ENCODE measurements around the gene POLR1C. TPM values are rescaled to one million over a fixed set of nuclear protein-coding genes. Genes with fewer than 3 reads are reported as not detected.
A peak's percentile ranks its signal among the peaks of the same experiment; 100 is the strongest.

Gene POLR1C
- total RNA-seq, 1 experiment from 2014 or later = 84.6 TPM

DNA sequence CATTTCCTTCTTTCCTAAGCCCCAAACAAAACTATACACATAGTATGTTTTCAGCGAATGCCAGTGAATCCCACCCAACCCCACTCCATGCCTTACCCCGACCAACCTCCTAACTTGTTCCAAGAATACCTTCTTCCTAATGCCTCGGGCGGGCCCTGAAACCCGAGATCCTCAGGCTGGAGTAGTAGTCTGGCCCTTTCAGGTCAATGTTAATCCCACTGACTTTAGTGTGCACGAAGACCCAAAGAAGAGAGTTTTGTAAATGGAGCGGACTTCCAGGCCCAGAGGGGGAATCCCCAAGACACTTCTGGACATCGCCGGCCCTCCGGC, 557 bp upstream of the POLR1C start (continued):
- no peak for TF ChIP-seq POLR2AphosphoS5 (IDR thresholded peaks at IDR 0.05; ENCODE audit: low read depth, low read length)
- no peak for TF ChIP-seq JUND (IDR thresholded peaks at IDR 0.05)
- no peak for TF ChIP-seq REST (IDR thresholded peaks at IDR 0.05; ENCODE audit: low read depth)
- TF ChIP-seq ZFX (IDR thresholded peaks at IDR 0.05) = no peak; the same call in 1 of the 2 replicates
- TF ChIP-seq ATF3 (IDR thresholded peaks at IDR 0.05) = no peak
- no peak for TF ChIP-seq SRF (IDR thresholded peaks at IDR 0.05; ENCODE audit: low read depth)

DNA sequence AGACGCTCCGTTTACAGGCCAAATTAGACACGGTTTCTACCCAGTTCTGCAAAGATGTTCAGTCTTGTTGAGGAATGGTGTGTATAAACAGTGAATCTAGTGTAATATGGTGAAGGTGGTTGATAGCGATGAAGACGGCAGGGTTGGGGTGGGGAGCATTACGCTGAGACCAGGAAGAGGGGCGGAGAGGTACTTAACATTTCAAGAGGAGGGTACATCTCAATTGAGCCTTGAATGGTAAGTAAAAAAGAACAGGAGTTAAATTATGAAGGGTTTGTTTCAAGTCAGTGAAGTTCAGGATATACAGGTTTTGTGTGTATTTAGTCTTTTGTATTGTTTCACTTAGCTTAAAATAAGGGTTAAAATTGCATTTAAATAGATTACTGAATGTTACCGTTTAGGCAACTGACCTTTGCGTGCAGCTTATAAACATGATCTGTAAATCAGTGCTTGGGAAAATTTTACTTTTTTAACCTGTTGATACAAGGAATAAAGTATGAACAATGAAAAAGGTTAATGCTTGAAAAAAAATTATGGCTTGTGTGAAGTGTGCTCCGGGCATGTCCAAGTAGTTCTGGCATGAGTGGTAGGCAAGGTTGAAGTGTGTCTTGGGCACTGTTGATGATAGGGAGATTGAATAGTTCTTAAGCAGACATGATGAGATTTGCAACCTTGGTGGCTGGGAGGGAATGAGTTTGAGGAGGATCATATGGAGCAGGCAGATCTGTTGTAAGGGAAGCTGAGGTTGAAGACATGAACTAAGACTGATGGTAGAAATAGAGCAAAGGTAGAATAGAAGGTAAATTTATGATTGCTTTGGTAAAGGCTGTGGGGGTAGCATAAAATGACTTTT, 842 bp downstream of the POLR1C start:
- H3K4me1 ChIP-seq (ENCODE audit: control insufficient read depth in 1 of 2, insufficient read depth in 2 of 2, low read length in 2 of 2) = peaks cover 14 to 21% of the 10 kb centered on the region in 2 experiments; a peak in 3 of 4 replicates
- ChIA-PET CTCF (interaction anchor here (2.7 kb wide), 1 partner anchor 11 kb away, joined by 12 read pairs; no protein-coding TSS in a partner anchor), RAD21 (ENCODE audit: low non-redundant PET in 1 of 2, low total read pairs in 2 of 2, uncharacterized antibody in 2 of 2, unreplicated experiment in 2 of 2) (no interaction called here), POLR2A (interaction anchor here (1.5 kb wide), 1 partner anchor 112 kb away, joined by 3 read pairs; the partner anchor contains the start of gene GTPBP2)
- H3K9me2 ChIP-seq (ENCODE audit: insufficient read depth) = no peaks in the 10 kb centered on the region
- DNase-seq (ENCODE audit: low read depth, low spot score) = no peak
- peak overlapping the region; percentile 92 for H3K4me2 ChIP-seq (ENCODE audit: low read length)
- no TSS peak for BruUV-seq (replicated peaks)
- peaks cover 45 to 56% of the 10 kb centered on the region in 2 experiments for H3K36me3 ChIP-seq (ENCODE audit: control insufficient read depth in 1 of 2, insufficient read depth in 2 of 2, low read length in 2 of 2)
- peak overlapping the region; percentile 98 for H3K9ac ChIP-seq (ENCODE audit: low read length)
- no peaks in the 10 kb centered on the region for H3K9me3 ChIP-seq (ENCODE audit: control insufficient read depth in 1 of 2, insufficient read depth in 1 of 2, low read depth in 1 of 2, low read length in 2 of 2)
- peak overlapping the region; percentile 92 to 100 for H3K4me3 ChIP-seq (replicated peaks in 1 of 2; ENCODE audit: low read depth in 1 of 2, low read length in 2 of 2)
- intact Hi-C loops (cut with micrococcal nuclease) = loop anchor here (5.0 kb wide), 1 partner anchor 345 kb away; the partner anchor contains the start of gene SRF
- H3K79me2 ChIP-seq (ENCODE audit: insufficient read depth, low read length) = peaks cover 63% of the 10 kb centered on the region
- H4K20me1 ChIP-seq (ENCODE audit: insufficient read depth) = 0 out of 2 replicates have a peak, but pooled peaks cover 3% of the 10 kb centered on the region
- peak overlapping the region; percentile 48 for H3K27ac ChIP-seq (ENCODE audit: low read depth, low read length)
- no peak for ATAC-seq
- no peak overlapping the region for H2AFZ ChIP-seq (ENCODE audit: low read depth, low read length, poor library complexity, severe bottlenecking)
- no peaks in the 10 kb centered on the region for H3K27me3 ChIP-seq (ENCODE audit: insufficient read depth, low read length)
- no peak for TF ChIP-seq POLR2AphosphoS5 (IDR thresholded peaks at IDR 0.05; ENCODE audit: low read depth, low read length)
- TF ChIP-seq YY1 (IDR thresholded peaks at IDR 0.05; ENCODE audit: extremely low read depth, insufficient replicate concordance, low read depth, low read length) = no peak
- TF ChIP-seq RAD21 (IDR thresholded peaks at IDR 0.05; ENCODE audit: low read depth) = no peak
- TF ChIP-seq EGR1 (IDR thresholded peaks at IDR 0.05; ENCODE audit: low read depth) = no peak
- TF ChIP-seq JUND (IDR thresholded peaks at IDR 0.05) = no peak
- TF ChIP-seq, protein P1, sequence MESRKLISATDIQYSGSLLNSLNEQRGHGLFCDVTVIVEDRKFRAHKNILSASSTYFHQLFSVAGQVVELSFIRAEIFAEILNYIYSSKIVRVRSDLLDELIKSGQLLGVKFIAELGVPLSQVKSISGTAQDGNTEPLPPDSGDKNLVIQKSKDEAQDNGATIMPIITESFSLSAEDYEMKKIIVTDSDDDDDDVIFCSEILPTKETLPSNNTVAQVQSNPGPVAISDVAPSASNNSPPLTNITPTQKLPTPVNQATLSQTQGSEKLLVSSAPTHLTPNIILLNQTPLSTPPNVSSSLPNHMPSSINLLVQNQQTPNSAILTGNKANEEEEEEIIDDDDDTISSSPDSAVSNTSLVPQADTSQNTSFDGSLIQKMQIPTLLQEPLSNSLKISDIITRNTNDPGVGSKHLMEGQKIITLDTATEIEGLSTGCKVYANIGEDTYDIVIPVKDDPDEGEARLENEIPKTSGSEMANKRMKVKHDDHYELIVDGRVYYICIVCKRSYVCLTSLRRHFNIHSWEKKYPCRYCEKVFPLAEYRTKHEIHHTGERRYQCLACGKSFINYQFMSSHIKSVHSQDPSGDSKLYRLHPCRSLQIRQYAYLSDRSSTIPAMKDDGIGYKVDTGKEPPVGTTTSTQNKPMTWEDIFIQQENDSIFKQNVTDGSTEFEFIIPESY (IDR thresholded peaks at IDR 0.05; ENCODE audit: extremely low read depth, insufficient replicate concordance, low read length) = no peak
- no peak for TF ChIP-seq REST (IDR thresholded peaks at IDR 0.05; ENCODE audit: low read depth)
- TF ChIP-seq CBX3 (IDR thresholded peaks at IDR 0.05; ENCODE audit: low read depth) = no peak

Measured in HCT116 (cell line).